ENCODE measurements around the gene NUDT2.

The NUDT2 gene

DNA sequence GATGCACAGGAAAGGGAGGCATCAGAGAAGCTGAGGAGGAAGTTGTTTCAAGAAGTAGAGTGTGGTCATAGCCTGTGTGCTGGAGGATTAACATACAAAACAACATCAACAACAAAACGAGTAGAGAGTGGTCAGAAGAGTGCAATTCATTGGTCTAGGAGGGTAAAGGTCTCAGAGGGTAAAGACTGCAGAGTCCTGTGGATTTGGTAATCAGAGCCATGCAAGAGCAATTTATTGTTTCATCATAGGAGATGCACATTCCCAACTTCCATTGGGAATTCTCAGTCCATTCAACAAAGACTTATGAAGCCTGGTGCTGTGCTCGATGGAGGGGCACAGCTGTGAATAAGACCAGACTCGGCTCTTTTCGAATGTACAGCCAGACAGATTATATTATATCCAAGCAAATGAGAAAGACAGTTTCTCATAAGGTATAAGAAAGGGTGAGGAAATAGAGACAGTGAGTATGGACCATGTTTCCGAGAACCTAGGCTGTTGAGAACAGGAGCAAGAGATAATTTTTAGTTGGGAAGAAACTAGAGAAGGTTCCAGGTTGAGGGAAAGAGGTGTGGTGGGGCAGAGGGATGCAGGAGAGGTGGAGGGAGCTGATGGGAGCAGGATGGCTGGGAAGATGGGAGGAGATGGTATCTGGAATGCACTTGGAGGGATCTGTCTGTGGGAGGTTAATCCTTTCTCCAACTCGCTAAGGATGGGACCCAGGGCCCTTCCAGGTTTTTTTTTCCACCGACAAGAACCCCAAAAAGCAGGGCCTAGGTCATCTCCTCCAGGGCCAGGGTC lies 55.2 kb downstream of the NUDT2 start:
- no peak for DNase-seq

DNA sequence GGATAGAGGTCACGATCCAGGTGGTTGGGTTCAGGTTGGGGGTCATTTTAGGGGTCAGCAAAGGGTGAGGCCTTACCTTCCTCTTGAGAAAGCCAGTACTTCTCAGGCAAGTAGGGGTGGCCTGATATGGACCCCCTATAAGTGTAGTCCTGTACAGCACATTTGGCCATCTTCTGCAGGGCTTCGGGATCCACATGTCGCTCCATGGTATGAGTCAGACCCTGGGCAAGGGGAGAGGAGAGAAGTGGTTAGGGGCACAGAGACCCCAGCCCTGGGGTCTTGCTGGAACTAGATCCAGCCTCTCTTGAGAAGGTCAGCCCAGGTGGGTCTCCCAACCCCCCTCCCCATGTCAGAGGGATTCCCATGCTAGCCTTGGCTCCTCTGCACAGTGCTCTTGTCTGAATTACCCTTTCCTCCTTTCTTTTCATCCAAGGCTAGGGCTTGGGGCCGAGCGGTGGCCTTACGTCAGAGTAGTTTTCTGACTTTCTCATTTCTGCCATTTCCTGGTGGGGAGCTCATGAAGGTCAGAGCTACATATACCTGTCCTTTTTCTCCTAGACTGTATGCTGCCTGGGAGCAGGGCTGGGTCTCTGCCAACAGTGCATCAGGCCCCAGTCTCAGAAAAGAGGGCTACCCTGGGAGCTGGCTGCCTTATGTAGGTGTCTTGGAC lies 56.3 kb downstream of the NUDT2 start:
- DNase-seq = no peak

GRCh38 chr9:34386656-34387055 lies 57.3 kb downstream of the NUDT2 start:
- no peak for DNase-seq

GRCh38 chr9:34387239-34387638 lies 57.9 kb downstream of the NUDT2 start:
- DNase-seq = no peak

DNA sequence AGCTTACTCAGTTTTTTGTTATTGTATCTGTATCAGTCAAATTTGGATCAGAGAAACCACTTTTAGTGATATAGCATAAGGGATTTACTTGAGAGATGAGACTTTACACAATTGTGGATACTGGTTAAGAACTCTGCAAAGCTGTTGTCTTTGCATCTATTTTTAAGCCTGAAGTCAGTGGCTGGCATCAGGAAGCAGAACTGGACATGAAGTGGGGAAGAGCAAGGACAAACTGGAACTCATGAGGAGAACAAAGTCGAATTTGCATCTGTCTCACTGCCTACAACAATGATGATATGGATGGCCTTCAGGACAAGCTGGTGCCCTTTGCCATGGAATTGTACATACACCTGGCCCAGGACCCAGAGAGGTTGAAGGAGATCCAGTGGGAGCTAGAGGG lies 63.1 kb downstream of the NUDT2 start:
- no peak for DNase-seq

Data from anterior cingulate cortex (tissue), 58 donors.